GM23248 (cell line): ENCODE measurements around the gene ACER3. TPM values are rescaled to one million over a fixed set of nuclear protein-coding genes. Genes with fewer than 3 reads are reported as not detected.

Experiments
- DNase-seq: peaks from one replicate; pipeline ENCODE4 v3.0.0-alpha.2; 2015
- H2AFZ ChIP-seq: fragments of 200-600 bp; sonication (generic); 2 replicates; pipeline ENCODE4 v1.6.1; 2016; ENCODE audit warnings: antibody characterized with exemption
- H3F3A ChIP-seq: fragments of 200-600 bp; sonication (generic); 2 replicates; pipeline ENCODE4 v1.6.1; 2016; ENCODE audit warnings: mild to moderate bottlenecking, antibody characterized with exemption, mixed run types; ENCODE audit not compliant: insufficient read depth
- H3K27ac ChIP-seq: fragments of 200-600 bp; sonication (generic); 2 replicates; pipeline ENCODE4 v1.5.1; 2016; ENCODE audit warnings: mild to moderate bottlenecking
- H3K27me3 ChIP-seq: fragments of 200-600 bp; sonication (generic); replicated peaks from 2 replicates; pipeline ENCODE4 v1.6.1; 2016; ENCODE audit warnings: mild to moderate bottlenecking; ENCODE audit not compliant: insufficient read depth
- H3K36me3 ChIP-seq: fragments of 200-600 bp; sonication (generic); 2 replicates; pipeline ENCODE4 v1.6.1; 2016; ENCODE audit warnings: low read depth, mild to moderate bottlenecking
- H3K4me1 ChIP-seq: fragments of 200-600 bp; sonication (generic); 2 replicates; pipeline ENCODE4 v1.6.1; 2016; ENCODE audit warnings: mild to moderate bottlenecking; ENCODE audit not compliant: insufficient read depth
- H3K4me2 ChIP-seq: fragments of 200-600 bp; sonication (generic); one replicate; pipeline ENCODE4 v1.6.1; 2016; ENCODE audit warnings: mild to moderate bottlenecking; ENCODE audit not compliant: unreplicated experiment
- H3K4me3 ChIP-seq: fragments of 200-600 bp; sonication (generic); 2 replicates; pipeline ENCODE4 v1.5.1; 2016; ENCODE audit warnings: mild to moderate bottlenecking
- H3K79me2 ChIP-seq: fragments of 200-600 bp; sonication (generic); 2 replicates; pipeline ENCODE4 v1.6.1; 2016; ENCODE audit warnings: mild to moderate bottlenecking; ENCODE audit not compliant: insufficient read depth
- H3K9ac ChIP-seq: fragments of 200-600 bp; sonication (generic); 2 replicates; pipeline ENCODE4 v1.6.1; 2016; ENCODE audit warnings: mild to moderate bottlenecking
- H3K9me2 ChIP-seq: fragments of 200-600 bp; sonication (generic); 2 replicates; pipeline ENCODE4 v1.6.1; 2016; ENCODE audit warnings: mixed run types, mild to moderate bottlenecking, moderate library complexity; ENCODE audit not compliant: insufficient read depth
- H3K9me3 ChIP-seq: fragments of 200-600 bp; sonication (generic); one replicate; pipeline ENCODE4 v1.6.1; 2017; ENCODE audit warnings: low read depth
- H4K20me1 ChIP-seq: fragments of 200-600 bp; sonication (generic); 2 replicates; pipeline ENCODE4 v1.6.0; 2016; ENCODE audit not compliant: insufficient read depth
- EZH2 ChIP-seq: fragments of 200-600 bp; sonication (generic); IDR thresholded peaks from 2 replicates; pipeline ENCODE4 v1.6.1; 2018; ENCODE audit warnings: antibody characterized with exemption, mild to moderate bottlenecking; ENCODE audit not compliant: insufficient read depth, poor library complexity, severe bottlenecking
- EZH2phosphoT487 ChIP-seq: fragments of 200-600 bp; sonication (generic); IDR thresholded peaks from 2 replicates; pipeline ENCODE4 v1.6.1; 2018; ENCODE audit warnings: antibody characterized with exemption, moderate library complexity, mild to moderate bottlenecking, low read depth; ENCODE audit not compliant: insufficient read depth
- WGBS, 2 experiments: methylation state at CpG; one replicate each; pipeline ENCODE4 v1.1.6; 2015 to 2017; ENCODE audit warnings: low lambda C conversion rate in 2 of 2, low coverage in 1 of 2; ENCODE audit errors: missing lambda C conversion rate in 2 of 2; 5-methylcytosine and 5-hydroxymethylcytosine counted together
- in situ Hi-C: fragments of 300-500 bp; cut with MboI; formaldehyde crosslinking; loops from 2 replicates; pipeline ENCODE4 v1.15.0; 2020
- polyA plus RNA-seq: library from polyadenylated mRNA; unstranded; fragments of >200 nt; fragmentation: Nextera tagmentation; extraction: Ambion mirVana; gene quantifications from 2 replicates; pipeline ENCODE4 v1.2.1, GENCODE V29; 2016
- total RNA-seq: library from RNA; depleted of rRNA; stranded (reverse); fragments of >200 nt; shearing (Covaris generic); gene quantifications from 2 replicates; pipeline ENCODE4 v1.2.3, GENCODE V29; 2014

Gene ACER3
- total and polyA plus RNA-seq, 2 experiments from 2014 or later, result 9.1 to 10.2 TPM

GRCh38 chr11:77031599-77031998 is 170.9 kb downstream of the ACER3 start:
- in situ Hi-C loops, result no loop called here
- H3K4me3 ChIP-seq, result no peak overlapping the region
- H3K4me1 ChIP-seq, result no peaks in the 10 kb centered on the region
- H3K9ac ChIP-seq, result no peak overlapping the region
- H3K27ac ChIP-seq, result no peak overlapping the region
- no peaks in the 10 kb centered on the region for H3K36me3 ChIP-seq
- no peaks in the 10 kb centered on the region for H3K9me2 ChIP-seq
- no peak for DNase-seq
- H3K27me3 ChIP-seq, result peaks cover 13% of the 10 kb centered on the region; the same call in 1 of the 2 replicates
- no peak for TF ChIP-seq EZH2phosphoT487
- no peak for TF ChIP-seq EZH2
- no peak overlapping the region for H2AFZ ChIP-seq
- H3F3A ChIP-seq, result no peaks in the 10 kb centered on the region
- H3K9me3 ChIP-seq, result no peaks in the 10 kb centered on the region
- no peaks in the 10 kb centered on the region for H3K79me2 ChIP-seq
- 79 to 84% methylated on average over 3 of the region's 3 CpGs for WGBS, 2 experiments
- no peak overlapping the region for H3K4me2 ChIP-seq
- no peaks in the 10 kb centered on the region for H4K20me1 ChIP-seq

GRCh38 chr11:77035039-77035438 is 174.3 kb downstream of the ACER3 start:
- no peak overlapping the region for H3K9ac ChIP-seq
- H3K9me2 ChIP-seq, result no peaks in the 10 kb centered on the region
- no peaks in the 10 kb centered on the region for H3K36me3 ChIP-seq
- 89 to 92% methylated on average over 2 of the region's 2 CpGs for WGBS, 2 experiments
- H4K20me1 ChIP-seq, result no peaks in the 10 kb centered on the region
- no peak overlapping the region for H3K4me3 ChIP-seq
- no peaks in the 10 kb centered on the region for H3K4me1 ChIP-seq
- H3K27me3 ChIP-seq, result peaks cover 21% of the 10 kb centered on the region; the same call in 1 of the 2 replicates
- in situ Hi-C loops, result no loop called here
- no peaks in the 10 kb centered on the region for H3K9me3 ChIP-seq
- no peak overlapping the region for H2AFZ ChIP-seq
- H3K79me2 ChIP-seq, result no peaks in the 10 kb centered on the region
- DNase-seq, result no peak
- no peak overlapping the region for H3K27ac ChIP-seq
- TF ChIP-seq EZH2 (no peak), EZH2phosphoT487 (no peak)
- no peaks in the 10 kb centered on the region for H3F3A ChIP-seq
- H3K4me2 ChIP-seq, result no peak overlapping the region

GRCh38 chr11:77035580-77035979 is 174.9 kb downstream of the ACER3 start:
- no peak overlapping the region for H3K4me3 ChIP-seq
- peaks cover 19% of the 10 kb centered on the region; the same call in 1 of the 2 replicates for H3K27me3 ChIP-seq
- no peak for DNase-seq
- H3F3A ChIP-seq, result no peaks in the 10 kb centered on the region
- no peak overlapping the region for H2AFZ ChIP-seq
- no peak for TF ChIP-seq EZH2
- TF ChIP-seq EZH2phosphoT487, result no peak
- H3K4me2 ChIP-seq, result no peak overlapping the region
- H3K4me1 ChIP-seq, result no peaks in the 10 kb centered on the region
- in situ Hi-C loops, result no loop called here
- no peaks in the 10 kb centered on the region for H3K36me3 ChIP-seq
- H3K9me3 ChIP-seq, result no peaks in the 10 kb centered on the region
- H3K27ac ChIP-seq, result no peak overlapping the region
- no peak overlapping the region for H3K9ac ChIP-seq
- no peaks in the 10 kb centered on the region for H3K79me2 ChIP-seq
- 42 to 43% methylated on average over 5 of the region's 5 CpGs for WGBS, 2 experiments
- no peaks in the 10 kb centered on the region for H4K20me1 ChIP-seq
- H3K9me2 ChIP-seq, result no peaks in the 10 kb centered on the region

- Histone ChIP-seq H2AFZ (no peak overlapping the region), H3K36me3 (no peaks in the 10 kb centered on the region), H3K9ac (no peak overlapping the region), H4K20me1 (no peaks in the 10 kb centered on the region), H3K9me2 (no peaks in the 10 kb centered on the region), H3K4me2 (no peak overlapping the region), H3F3A (no peaks in the 10 kb centered on the region), H3K79me2 (no peaks in the 10 kb centered on the region), H3K9me3 (no peaks in the 10 kb centered on the region), H3K27ac (no peak overlapping the region), H3K4me3 (no peak overlapping the region), H3K4me1 (no peaks in the 10 kb centered on the region), H3K27me3 (peaks cover 19% of the 10 kb centered on the region; the same call in 1 of the 2 replicates)
- no peak for TF ChIP-seq EZH2
- TF ChIP-seq EZH2phosphoT487, result no peak
- in situ Hi-C loops, result no loop called here
- WGBS, 2 experiments, result 62 to 63% methylated on average over 5 of the region's 5 CpGs
- no peak for DNase-seq
Observed at GRCh38 chr11:77036398-77036797, 175.7 kb downstream of the ACER3 start.

- no peak overlapping the region for H2AFZ ChIP-seq
- peaks cover 19% of the 10 kb centered on the region; the same call in 1 of the 2 replicates for H3K27me3 ChIP-seq
- no peaks in the 10 kb centered on the region for H3K79me2 ChIP-seq
- H3K9me3 ChIP-seq, result no peaks in the 10 kb centered on the region
- in situ Hi-C loops, result no loop called here
- no peaks in the 10 kb centered on the region for H3K9me2 ChIP-seq
- H3K4me3 ChIP-seq, result no peak overlapping the region
- DNase-seq, result no peak
- 64 to 68% methylated on average over 10 of the region's 10 CpGs for WGBS, 2 experiments
- no peaks in the 10 kb centered on the region for H3K4me1 ChIP-seq
- no peak overlapping the region for H3K27ac ChIP-seq
- H3F3A ChIP-seq, result no peaks in the 10 kb centered on the region
- no peaks in the 10 kb centered on the region for H3K36me3 ChIP-seq
- H4K20me1 ChIP-seq, result no peaks in the 10 kb centered on the region
- TF ChIP-seq EZH2phosphoT487 (no peak), EZH2 (no peak)
- H3K4me2 ChIP-seq, result no peak overlapping the region
- no peak overlapping the region for H3K9ac ChIP-seq
Observed at GRCh38 chr11:77037057-77037456, 176.3 kb downstream of the ACER3 start.
